Measurements from ENCODE around the gene RAC3. TPM values are rescaled to one million over a fixed set of nuclear protein-coding genes. Genes with fewer than 3 reads are reported as not detected.

Gene RAC3
- 25.9 to 40.2 TPM (median 36.1 TPM) in 5 replicates for total RNA-seq (2022; extraction: Qiagen RNA extraction)

GRCh38 chr17:82031303-82031884, at the start of gene RAC3:
Gene RAC3 (plus strand): TSS chr17:82031678. CDS start chr17:82031762, 84 bp downstream.

GRCh38 chr17:82022310-82022980, 9.0 kb upstream of the RAC3 start, which contains the start of gene CENPX:
Gene CENPX (minus strand): TSS chr17:82022878. CDS start chr17:82022861, 17 bp downstream.

GRCh38 chr17:82022981-82023446, 8.5 kb upstream of the RAC3 start, which contains the start of gene LRRC45:
Gene LRRC45 (plus strand): TSS chr17:82023305. CDS start chr17:82023644, 339 bp downstream.

GRCh38 chr17:82037092-82037888, 5.8 kb downstream of the RAC3 start, which contains the start of gene DCXR:
Gene DCXR (minus strand): TSS chr17:82037697. CDS start chr17:82037682, 15 bp downstream.

GRCh38 chr17:82051776-82052637, 20.5 kb downstream of the RAC3 start, which contains the start of the genes GPS1 and RFNG:
Gene GPS1 (plus strand): TSS chr17:82051898. CDS start chr17:82051932, 34 bp downstream.
Gene RFNG (minus strand): TSS chr17:82051811. CDS start chr17:82051766, 45 bp downstream.

GRCh38 chr17:82065638-82066303, 34.3 kb downstream of the RAC3 start, which contains the start of gene DUS1L:
Gene DUS1L (minus strand): TSS chr17:82065804. CDS start chr17:82065059, 745 bp downstream.

Other genes starting within 250 kb of the RAC3 start
- gene GCGR, start 227.5 kb upstream of the RAC3 start, total RNA-seq (2022; extraction: Qiagen RNA extraction): 0.08 to 0.47 TPM (median 0.30 TPM) in 5 replicates
- gene MCRIP1, start 198.4 kb upstream of the RAC3 start, total RNA-seq (2022; extraction: Qiagen RNA extraction): 82.0 to 105 TPM (median 93.6 TPM) in 5 replicates
- 0.15 to 0.39 TPM (median 0.22 TPM) in 4 of 5 replicates, not detected in the other for gene PPP1R27, start 196.6 kb upstream of the RAC3 start, total RNA-seq (2022; extraction: Qiagen RNA extraction)
- gene P4HB, start 171.1 kb upstream of the RAC3 start, total RNA-seq (2022; extraction: Qiagen RNA extraction): 666 to 810 TPM (median 679 TPM) in 5 replicates
- gene ARHGDIA, start 160.3 kb upstream of the RAC3 start, total RNA-seq (2022; extraction: Qiagen RNA extraction): 561 to 665 TPM (median 634 TPM) in 5 replicates
- 171 to 247 TPM (median 233 TPM) in 5 replicates for gene ALYREF, start 140.1 kb upstream of the RAC3 start, total RNA-seq (2022; extraction: Qiagen RNA extraction)
- 179 to 295 TPM (median 289 TPM) in 5 replicates for gene ANAPC11, start 140.0 kb upstream of the RAC3 start, total RNA-seq (2022; extraction: Qiagen RNA extraction)
- gene NPB, start 129.4 kb upstream of the RAC3 start, total RNA-seq (2022; extraction: Qiagen RNA extraction): 0.36 to 0.59 TPM (median 0.53 TPM) in 5 replicates
- 14.4 to 17.4 TPM (median 16.9 TPM) in 5 replicates for gene PCYT2, start 120.3 kb upstream of the RAC3 start, total RNA-seq (2022; extraction: Qiagen RNA extraction)
- 32.8 to 46.8 TPM (median 42.2 TPM) in 5 replicates for gene SIRT7, start 113.5 kb upstream of the RAC3 start, total RNA-seq (2022; extraction: Qiagen RNA extraction)
- gene MAFG, start 103.9 kb upstream of the RAC3 start, total RNA-seq (2022; extraction: Qiagen RNA extraction): 28.2 to 33.6 TPM (median 29.0 TPM) in 5 replicates
- gene PYCR1, start 94.4 kb upstream of the RAC3 start, total RNA-seq (2022; extraction: Qiagen RNA extraction): 68.6 to 86.8 TPM (median 85.6 TPM) in 5 replicates
- gene MYADML2, start 84.4 kb upstream of the RAC3 start, total RNA-seq (2022; extraction: Qiagen RNA extraction): not detected in 5 replicates
- 0.14 to 0.37 TPM (median 0.35 TPM) in 5 replicates for gene NOTUM, start 70.5 kb upstream of the RAC3 start, total RNA-seq (2022; extraction: Qiagen RNA extraction)
- 20.7 to 30.1 TPM (median 27.2 TPM) in 5 replicates for gene ASPSCR1, start 54.0 kb upstream of the RAC3 start, total RNA-seq (2022; extraction: Qiagen RNA extraction)
- 123 to 204 TPM (median 184 TPM) in 5 replicates for gene CENPX, start 8.8 kb upstream of the RAC3 start, total RNA-seq (2022; extraction: Qiagen RNA extraction)
- gene LRRC45, start 8.4 kb upstream of the RAC3 start, total RNA-seq (2022; extraction: Qiagen RNA extraction): 11.0 to 15.6 TPM (median 13.4 TPM) in 5 replicates
- 61.0 to 102 TPM (median 96.9 TPM) in 5 replicates for gene DCXR, start 6.0 kb downstream of the RAC3 start, total RNA-seq (2022; extraction: Qiagen RNA extraction)
- gene RFNG, start 20.1 kb downstream of the RAC3 start, total RNA-seq (2022; extraction: Qiagen RNA extraction): 18.5 to 24.7 TPM (median 23.0 TPM) in 5 replicates
- gene GPS1, start 20.2 kb downstream of the RAC3 start, total RNA-seq (2022; extraction: Qiagen RNA extraction): 114 to 145 TPM (median 137 TPM) in 5 replicates
- 76.1 to 141 TPM (median 135 TPM) in 5 replicates for gene DUS1L, start 34.1 kb downstream of the RAC3 start, total RNA-seq (2022; extraction: Qiagen RNA extraction)
- gene FASN, start 66.6 kb downstream of the RAC3 start, total RNA-seq (2022; extraction: Qiagen RNA extraction): 132 to 142 TPM (median 139 TPM) in 5 replicates
- gene CCDC57, start 181.2 kb downstream of the RAC3 start, total RNA-seq (2022; extraction: Qiagen RNA extraction): 19.5 to 28.4 TPM (median 27.6 TPM) in 5 replicates
- gene SLC16A3, start 197.4 kb downstream of the RAC3 start, total RNA-seq (2022; extraction: Qiagen RNA extraction): 131 to 168 TPM (median 149 TPM) in 5 replicates
- 225 to 238 TPM (median 229 TPM) in 5 replicates for gene CSNK1D, start 242.0 kb downstream of the RAC3 start, total RNA-seq (2022; extraction: Qiagen RNA extraction)

All from A549 treated with Hydrocortisone at 1 μM for 4 hours (cell line).